ENCODE data around the gene KCNK15.

Gene KCNK15

GRCh38 chr20:44735816-44736169 is 9.9 kb upstream of the KCNK15 start:
- no peak for DNase-seq (ENCODE audit: low read depth, low spot score)

- no peak for DNase-seq (ENCODE audit: low read depth, low spot score)
These were observed 9.3 kb upstream of the KCNK15 start for GRCh38 chr20:44736170-44737021.

- no peak for DNase-seq (ENCODE audit: low read depth, low spot score)
These were observed 8.5 kb upstream of the KCNK15 start for GRCh38 chr20:44737116-44737515.

- DNase-seq (ENCODE audit: low read depth, low spot score): no peak
These were observed 6.7 kb upstream of the KCNK15 start for GRCh38 chr20:44738813-44739477.

GRCh38 chr20:44739942-44740341 is 5.7 kb upstream of the KCNK15 start:
- no peak for DNase-seq (ENCODE audit: low read depth, low spot score)

- no peak for DNase-seq (ENCODE audit: low read depth, low spot score)
These were observed 3.2 kb upstream of the KCNK15 start for GRCh38 chr20:44742304-44743079.

GRCh38 chr20:44743080-44743701 is 2.5 kb upstream of the KCNK15 start:
- no peak for DNase-seq (ENCODE audit: low read depth, low spot score)

- DNase-seq (ENCODE audit: low read depth, low spot score): no peak
These were observed 1.6 kb upstream of the KCNK15 start for GRCh38 chr20:44743916-44744655.

- no peak for DNase-seq (ENCODE audit: low read depth, low spot score)
These were observed 505 bp upstream of the KCNK15 start for GRCh38 chr20:44745122-44745597.

- no peak for DNase-seq (ENCODE audit: low read depth, low spot score)
These were observed 901 bp downstream of the KCNK15 start for GRCh38 chr20:44746367-44747165.

GRCh38 chr20:44747166-44748004 is 1.7 kb downstream of the KCNK15 start:
- no peak for DNase-seq (ENCODE audit: low read depth, low spot score)

GRCh38 chr20:44748005-44748370 is 2.3 kb downstream of the KCNK15 start:
- DNase-seq (ENCODE audit: low read depth, low spot score): no peak

- DNase-seq (ENCODE audit: low read depth, low spot score): no peak
These were observed 4.6 kb downstream of the KCNK15 start for GRCh38 chr20:44750081-44750805.

GRCh38 chr20:44752099-44752931 is 6.7 kb downstream of the KCNK15 start:
- DNase-seq (ENCODE audit: low read depth, low spot score): no peak

- DNase-seq (ENCODE audit: low read depth, low spot score): no peak
These were observed 8.9 kb downstream of the KCNK15 start for GRCh38 chr20:44754554-44754953.

GRCh38 chr20:44756011-44756688 is 10.5 kb downstream of the KCNK15 start:
- no peak for DNase-seq (ENCODE audit: low read depth, low spot score)

GRCh38 chr20:44756956-44757355 is 11.3 kb downstream of the KCNK15 start:
- DNase-seq (ENCODE audit: low read depth, low spot score): no peak
